Skin of body (tissue), 2 donors: ENCODE data around the gene UBR2. TPM values are rescaled to one million over a fixed set of nuclear protein-coding genes. Genes with fewer than 3 reads are reported as not detected.
"Not testable (repeated sequence)": the region's sequence is repeated elsewhere in the genome, so short reads cannot be mapped to it uniquely, and the experiment has no call there.

Experiments used
- DNase-seq: peaks from one replicate; lab custom pipeline; 2025; lab: John Stamatoyannopoulos, UW
- total RNA-seq: library from RNA; depleted of rRNA; stranded (reverse); fragments of >200 nt; gene quantifications from one replicate; pipeline ENCODE4 v1.2.3, GENCODE V29; 2014

Gene UBR2
- total RNA-seq, 1 donor from 2014 or later = 28.5 TPM

DNA sequence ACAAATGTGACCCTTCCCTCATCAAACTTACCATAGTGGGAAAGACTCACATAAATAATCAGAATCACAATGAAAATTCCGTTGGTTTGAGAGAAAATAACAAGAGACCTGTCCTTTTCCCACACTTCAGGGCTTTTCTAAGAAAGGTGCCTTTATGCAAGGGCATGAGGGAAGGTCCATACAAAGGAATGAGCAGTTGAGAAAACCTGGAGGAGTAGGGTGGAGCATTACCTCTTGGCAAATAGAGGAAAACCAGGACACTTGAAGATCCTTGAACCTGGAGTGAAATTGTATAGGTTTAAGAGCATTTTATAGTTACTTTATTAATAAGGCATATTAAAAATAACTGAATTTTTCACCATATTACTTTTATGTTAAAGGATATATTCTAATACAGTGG is 54.3 kb downstream of the UBR2 start:
- no peak for DNase-seq

- DNase-seq = peak; percentile 3
Observed at GRCh38 chr6:42618686-42619085, 54.9 kb downstream of the UBR2 start.

DNA sequence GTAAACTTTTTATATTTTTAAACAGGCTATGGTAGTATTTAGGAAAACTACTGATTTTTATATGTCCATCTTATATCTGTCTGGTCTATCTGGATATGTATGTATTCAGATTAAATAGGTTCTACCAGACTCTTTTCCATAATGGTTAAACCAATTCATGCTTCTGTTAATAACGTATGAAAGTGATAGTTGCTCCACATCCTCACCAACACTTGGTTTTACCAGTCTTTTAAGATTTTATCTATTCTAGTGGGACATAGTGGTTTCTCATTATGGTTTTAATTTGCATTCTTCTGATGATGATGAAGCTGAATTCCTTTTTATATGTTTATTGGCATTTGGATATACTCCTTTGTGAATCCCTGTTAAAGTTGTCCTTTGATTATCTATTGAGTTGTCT is 56.1 kb downstream of the UBR2 start:
- no peak for DNase-seq

DNA sequence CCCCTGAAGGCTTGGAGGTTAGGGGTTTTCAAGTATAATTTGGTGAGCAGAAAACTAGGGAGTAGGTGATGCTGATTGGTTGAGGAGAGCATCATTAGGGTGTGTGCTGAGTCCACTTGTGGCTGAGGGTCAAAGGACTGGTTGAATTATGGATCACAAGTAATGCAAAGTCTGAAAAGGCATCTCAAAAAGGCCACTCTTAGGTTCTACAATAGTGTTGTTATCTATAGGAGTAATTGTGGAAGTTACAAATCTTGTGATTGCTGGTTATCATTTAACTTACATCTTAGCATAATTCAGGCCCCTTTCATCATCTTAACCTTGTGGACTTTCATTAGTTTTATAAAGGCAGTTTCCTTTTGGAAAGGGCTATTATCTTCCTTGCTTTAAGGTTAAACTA is 60.8 kb downstream of the UBR2 start:
- no peak for DNase-seq

- DNase-seq = no peak
Observed at GRCh38 chr6:42627044-42627443, 63.2 kb downstream of the UBR2 start.

DNA sequence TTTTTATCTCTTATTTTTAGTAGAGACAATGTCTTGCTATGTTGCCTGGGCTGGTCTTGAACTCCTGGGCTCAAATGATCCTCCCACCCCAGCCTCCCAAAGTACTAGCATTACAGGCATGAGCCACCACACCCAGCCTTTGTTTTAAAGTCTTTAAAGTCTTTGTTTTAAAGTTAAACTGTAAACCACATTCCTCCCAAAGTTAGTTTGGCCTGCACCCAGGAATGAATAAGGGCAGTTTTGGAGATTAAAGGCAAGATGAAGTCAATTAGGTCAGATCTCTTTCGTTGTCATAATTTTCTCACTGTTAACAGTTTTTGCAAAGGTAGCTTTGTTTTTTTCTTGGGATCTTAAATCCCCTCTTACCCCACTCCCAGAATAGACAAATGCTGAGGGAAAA is 63.8 kb downstream of the UBR2 start:
- DNase-seq = no peak

- DNase-seq = no peak
Observed at GRCh38 chr6:42628604-42629003, 64.8 kb downstream of the UBR2 start.

DNA sequence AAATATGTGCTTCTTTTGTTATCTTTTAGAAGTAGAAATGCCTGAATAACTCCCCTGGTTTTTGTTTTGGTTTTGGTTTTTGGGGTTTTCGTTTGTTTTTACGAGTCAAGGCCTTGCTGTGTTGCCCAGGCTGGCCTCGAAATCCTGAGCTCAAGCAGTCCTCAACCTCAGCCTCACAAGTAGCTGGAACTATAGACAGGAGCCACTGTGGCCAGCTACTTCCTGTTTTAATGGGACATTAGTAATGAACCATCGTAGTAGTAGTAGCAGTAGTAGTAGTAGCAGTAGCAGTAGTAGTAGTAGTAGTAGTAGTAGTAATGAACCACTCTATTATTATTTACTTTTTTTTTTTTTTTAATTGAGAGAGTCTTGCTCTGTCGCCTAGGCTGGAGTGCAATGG is 66.0 kb downstream of the UBR2 start:
- no peak for DNase-seq

DNA sequence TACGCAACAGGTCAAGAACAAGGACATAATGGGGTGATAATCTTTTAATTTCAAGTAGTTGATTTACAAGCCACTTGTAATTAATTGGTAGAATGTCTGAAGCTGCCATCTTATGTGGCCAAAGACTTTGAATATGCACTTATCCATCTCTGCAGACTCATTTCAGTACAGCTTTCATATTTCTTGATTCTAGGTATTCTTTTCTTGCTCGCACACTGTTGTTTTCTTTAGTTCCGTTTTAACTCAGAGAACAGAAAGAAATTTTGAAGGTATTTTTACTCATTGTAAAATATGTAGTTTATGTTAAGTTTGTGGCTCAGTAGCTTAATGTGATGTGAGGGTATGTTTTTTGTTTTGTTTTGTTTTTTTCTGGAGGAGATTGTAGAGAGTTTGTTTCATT is 73.9 kb downstream of the UBR2 start:
- no peak for DNase-seq

DNA sequence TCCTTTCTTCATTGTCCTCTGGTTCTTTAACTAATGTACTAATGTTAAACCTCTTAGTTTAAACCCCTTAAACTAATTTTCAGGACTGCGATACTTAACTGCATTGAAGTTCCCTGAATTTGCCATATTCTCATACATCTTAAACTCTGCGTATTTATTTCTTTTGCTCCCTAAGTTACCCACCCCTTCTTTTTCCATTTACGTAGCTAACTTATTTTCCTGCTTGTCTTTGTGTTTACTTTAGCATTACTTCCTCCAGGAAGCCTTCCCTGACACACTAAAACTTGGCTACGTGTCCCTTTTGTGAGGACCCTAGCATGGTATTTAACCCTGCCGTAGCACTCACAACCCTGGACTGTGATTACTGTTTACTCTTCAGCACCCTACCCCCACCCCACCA is 79.0 kb downstream of the UBR2 start:
- no peak for DNase-seq

GRCh38 chr6:42644211-42644610 is 80.4 kb downstream of the UBR2 start:
- DNase-seq = no peak

DNA sequence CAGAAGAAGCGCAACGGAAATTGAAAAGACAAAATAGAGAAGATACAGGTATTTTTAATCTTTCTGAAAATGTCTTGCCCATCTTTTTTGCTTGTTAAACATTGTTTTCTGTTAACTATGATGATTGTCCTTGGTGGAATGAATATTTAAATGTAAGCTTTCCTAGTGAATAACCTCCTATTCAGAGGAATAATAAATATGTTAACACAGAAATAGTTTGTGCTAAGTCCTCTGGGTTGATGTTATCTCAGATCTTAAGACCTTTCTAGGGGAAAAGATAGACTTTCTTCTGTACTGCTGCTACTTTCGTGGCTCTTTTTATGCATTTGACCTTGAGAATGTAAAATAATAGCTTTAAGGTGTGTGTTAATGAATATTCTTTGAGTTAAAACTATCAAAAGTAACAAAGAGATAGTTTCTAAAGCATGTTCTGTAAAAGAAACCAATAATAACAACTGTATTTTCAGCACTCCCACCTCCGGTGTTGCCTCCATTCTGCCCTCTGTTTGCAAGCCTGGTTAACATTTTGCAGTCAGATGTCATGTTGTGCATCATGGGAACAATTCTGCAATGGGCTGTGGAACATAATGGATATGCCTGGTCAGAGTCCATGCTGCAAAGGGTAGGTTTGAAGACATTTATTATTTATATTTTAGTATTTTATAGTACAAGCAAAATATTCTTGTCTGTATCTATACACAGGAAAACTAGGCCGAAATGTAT is 88.4 kb downstream of the UBR2 start:
- no peak for DNase-seq

DNA sequence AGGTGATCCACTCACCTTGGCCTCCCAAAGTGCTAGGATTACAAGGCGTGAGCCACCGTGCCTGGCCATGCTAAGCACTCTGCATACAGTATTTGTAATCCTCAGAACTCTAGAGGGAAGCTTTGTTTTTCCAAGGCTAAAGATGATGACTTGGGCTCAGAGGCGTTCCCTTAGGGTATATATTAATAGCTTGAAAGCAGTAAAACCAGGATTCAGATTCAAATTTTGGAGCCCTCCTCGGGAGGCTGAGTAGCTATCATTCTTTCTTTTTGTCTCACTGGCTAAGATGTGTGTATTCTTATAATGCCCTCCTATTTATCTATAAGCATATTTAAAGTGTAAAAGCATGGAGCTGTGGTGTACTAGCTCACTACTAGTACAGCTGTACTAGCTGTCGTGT is 90.0 kb downstream of the UBR2 start:
- no peak for DNase-seq

GRCh38 chr6:42659806-42660205 is 96.0 kb downstream of the UBR2 start:
- DNase-seq = no peak

- DNase-seq = peak; percentile 39
Observed at GRCh38 chr6:42661540-42662153, 97.8 kb downstream of the UBR2 start.

DNA sequence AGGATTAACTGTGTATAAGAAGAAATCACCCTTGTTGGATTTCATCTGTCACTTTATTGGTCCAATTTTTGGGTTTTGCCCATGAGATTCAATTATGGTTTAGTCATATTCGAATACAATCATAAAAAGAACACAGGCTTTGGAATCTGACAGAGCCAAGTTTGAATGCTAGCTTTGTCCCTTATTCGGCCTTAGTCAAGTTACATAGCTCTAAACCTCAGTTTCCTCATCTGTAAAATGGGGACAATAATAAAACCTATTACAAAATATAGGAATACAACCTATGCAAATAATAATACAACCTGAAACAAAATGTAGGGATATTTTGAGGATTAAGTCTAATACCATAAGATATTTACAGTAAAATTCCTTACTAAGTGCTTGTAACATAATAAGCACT is 100.9 kb downstream of the UBR2 start:
- DNase-seq = no peak

- DNase-seq = not testable (repeated sequence)
Observed at GRCh38 chr6:42674368-42674767, 110.5 kb downstream of the UBR2 start.

DNA sequence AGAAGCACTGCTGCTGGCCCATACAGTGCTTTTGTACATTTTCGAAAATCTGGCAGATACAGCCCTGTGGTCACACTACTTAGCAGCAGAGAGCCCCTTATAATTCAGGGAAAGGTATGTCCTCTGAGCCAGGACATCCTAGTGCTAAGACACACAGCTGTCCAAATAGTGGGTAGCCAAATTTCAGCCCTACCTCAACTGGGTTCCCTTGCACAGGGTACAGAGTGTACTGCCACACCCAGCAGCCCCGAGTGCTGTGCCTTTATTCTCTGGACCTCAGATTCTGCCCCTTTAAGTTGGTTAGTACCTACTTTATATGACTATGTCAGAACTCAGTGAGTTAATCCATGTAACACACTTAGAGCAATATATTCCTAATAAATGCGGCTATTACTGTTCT is 111.0 kb downstream of the UBR2 start:
- no peak for DNase-seq

DNA sequence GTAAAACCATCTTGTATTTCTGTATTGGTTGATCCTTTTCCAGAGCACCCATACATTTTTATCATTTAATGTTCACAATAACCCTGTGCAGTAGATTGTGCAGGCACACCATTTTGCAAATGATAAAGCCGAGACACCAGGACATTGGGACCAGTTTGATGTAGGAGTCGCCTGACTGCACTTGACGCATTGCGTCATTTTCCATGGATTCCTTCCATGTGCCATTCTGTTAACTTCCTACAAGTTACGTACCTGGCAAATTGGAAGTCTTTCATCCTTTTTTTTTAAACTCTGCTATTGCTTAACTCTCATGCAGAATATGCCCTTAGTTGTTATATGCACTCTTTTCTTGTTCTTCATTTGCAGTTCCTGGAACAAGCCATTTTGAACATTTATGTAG is 115.5 kb downstream of the UBR2 start:
- DNase-seq = no peak

DNA sequence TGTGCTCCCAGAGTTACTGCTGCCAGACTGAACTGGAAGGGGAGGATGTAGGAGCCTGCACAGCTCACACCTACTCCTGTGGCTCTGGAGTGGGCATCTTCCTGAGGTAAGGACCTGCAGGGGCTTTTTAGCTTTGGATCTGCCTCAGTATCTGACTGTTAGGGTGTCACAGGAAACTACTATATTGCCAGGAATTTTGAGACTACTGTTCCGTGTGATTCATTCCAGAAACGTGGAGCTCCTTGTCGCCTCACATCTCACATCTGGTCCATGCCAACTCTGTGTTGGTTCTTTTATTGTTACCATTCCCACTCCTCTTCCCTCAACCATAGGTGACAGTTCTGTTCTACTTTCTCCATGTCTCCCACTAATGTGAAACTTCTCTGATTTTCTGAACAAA is 124.5 kb downstream of the UBR2 start:
- no peak for DNase-seq

GRCh38 chr6:42689371-42689770 is 125.5 kb downstream of the UBR2 start:
- no peak for DNase-seq

DNA sequence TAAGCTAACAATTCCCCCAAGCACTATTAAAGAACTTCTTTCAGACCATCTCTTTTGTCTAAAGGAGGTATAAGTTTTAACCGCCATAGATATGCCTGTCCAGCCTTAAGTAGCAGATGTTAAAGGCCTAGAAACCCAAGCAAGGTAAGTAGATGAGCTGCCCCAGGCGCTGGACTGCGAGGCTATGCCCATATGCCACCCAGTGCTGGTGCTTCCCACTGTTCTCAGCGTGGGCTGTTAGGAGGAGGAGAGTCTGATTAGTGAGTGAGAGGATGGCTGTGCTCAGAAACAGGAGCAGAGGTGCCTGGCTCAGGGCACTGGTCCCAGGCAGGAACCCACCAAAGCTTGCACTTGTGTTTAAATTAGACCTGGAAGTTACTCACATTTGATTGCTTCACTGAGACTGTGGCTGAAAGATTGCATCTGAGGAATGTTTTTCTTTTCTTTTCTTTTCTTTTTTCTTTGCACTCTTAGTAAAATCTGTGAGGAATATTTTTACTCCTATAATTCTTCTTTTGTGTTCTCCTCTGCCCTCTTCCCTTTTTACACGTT is 126.4 kb downstream of the UBR2 start:
- DNase-seq = no peak

DNA sequence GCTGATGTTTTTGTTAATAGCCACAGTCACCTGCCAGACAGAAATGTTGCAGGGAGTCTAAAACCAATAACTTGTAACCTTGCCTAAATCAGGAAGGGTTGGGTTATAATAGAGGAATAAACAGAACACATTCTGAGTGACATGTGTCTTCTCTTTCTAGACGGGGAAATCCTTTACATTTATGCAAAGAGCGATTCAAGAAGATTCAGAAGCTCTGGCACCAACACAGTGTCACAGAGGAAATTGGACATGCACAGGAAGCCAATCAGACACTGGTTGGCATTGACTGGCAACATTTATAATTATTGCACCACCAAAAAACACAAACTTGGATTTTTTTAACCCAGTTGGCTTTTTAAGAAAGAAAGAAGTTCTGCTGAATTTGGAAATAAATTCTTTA is 127.0 kb downstream of the UBR2 start:
- DNase-seq = no peak
